ENCODE measurements around the gene SSR1.

- TF ChIP-seq CTCF (conservative IDR thresholded peaks at IDR 0.05 in 1 of 2, IDR thresholded peaks at IDR 0.05 in 1 of 2; ENCODE audit: extremely low read depth in 1 of 2, insufficient read depth in 1 of 2, low read depth in 1 of 2, low read length in 2 of 2) (no peak), EZH2 (IDR thresholded peaks at IDR 0.05; ENCODE audit: borderline replicate concordance, low read length) (no peak)
Observed at GRCh38 chr6:7298113-7298512, 14.9 kb downstream of the SSR1 start.

Data from mammary epithelial cell (primary cell).